Stimulated activated CD4-positive, alpha-beta T cell treated with anti-CD3 and anti-CD28 coated beads, Interleukin-12 subunit alpha, Interleukin-12 subunit beta, amount 100 ng/mL, for 4 hours (primary cell): ENCODE results near the gene RNF141.

Experiments used
- DNase-seq: peaks from one replicate; pipeline ENCODE4 v3.0.0-alpha.2; 2020

The RNF141 gene

GRCh38 chr11:10519630-10520029 is 21.4 kb downstream of the RNF141 start:
- no peak for DNase-seq

DNA sequence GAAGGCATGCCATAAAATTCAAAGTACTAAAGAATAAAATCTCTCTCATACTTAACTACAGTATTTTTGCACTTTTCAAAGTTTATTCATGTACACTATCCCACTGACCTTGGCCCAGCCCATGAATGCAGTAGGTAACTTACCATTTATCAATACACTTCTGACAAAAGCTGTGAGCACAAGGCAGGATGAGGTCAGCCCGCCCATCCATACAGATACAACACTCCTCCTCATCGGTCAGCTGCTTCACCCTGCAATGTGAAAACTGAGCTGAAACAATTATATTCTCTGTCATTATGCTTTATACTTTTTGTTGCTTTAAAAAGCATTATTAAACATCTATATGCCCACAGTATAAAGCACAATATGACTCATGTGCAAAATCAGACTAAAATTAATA is 22.1 kb downstream of the RNF141 start:
- DNase-seq, result no peak

GRCh38 chr11:10518123-10518522 is 22.9 kb downstream of the RNF141 start:
- no peak for DNase-seq

DNA sequence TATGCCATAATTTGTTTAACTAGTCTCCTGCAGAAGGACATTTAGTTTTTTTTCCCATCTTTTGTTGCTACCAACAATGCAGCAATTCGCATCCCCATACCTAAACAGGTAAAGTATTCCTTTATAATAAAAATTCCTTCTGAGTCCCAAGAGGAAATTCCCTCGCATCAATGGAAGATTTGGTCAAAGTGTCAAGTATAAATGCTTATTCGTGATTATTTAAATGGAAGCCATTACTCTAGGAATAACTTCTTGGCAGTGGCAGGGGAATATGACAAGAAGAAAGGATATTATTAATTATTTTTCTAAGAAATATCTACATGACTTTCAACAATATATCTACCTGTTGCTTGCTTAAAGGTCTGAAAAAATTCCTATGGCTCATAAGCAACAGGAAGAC is 25.6 kb downstream of the RNF141 start:
- DNase-seq, result no peak

DNA sequence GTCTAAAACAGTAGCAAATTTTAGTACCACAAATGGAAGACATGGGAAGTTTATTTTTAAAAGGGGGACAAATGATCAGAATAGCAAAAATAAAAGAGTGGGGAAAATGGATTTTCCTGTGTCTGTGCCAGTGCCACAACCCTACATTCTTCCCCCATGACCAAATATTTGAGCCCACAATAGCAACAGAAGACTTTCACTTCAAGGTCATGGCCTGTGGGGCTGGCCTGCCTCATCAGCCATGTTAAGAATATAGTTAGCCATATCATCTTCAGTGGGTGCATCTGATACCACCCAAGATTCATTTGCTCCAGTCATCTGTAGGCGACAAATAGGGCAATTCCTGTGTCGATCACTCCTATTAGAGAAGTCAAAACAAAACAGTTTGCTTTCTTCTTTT is 26.3 kb downstream of the RNF141 start:
- no peak for DNase-seq

- DNase-seq, result no peak
Measured at GRCh38 chr11:10514202-10514601, 26.8 kb downstream of the RNF141 start.

- no peak for DNase-seq
Measured at GRCh38 chr11:10511181-10511621, 29.8 kb downstream of the RNF141 start.

GRCh38 chr11:10506008-10506370 is 35.0 kb downstream of the RNF141 start:
- DNase-seq, result no peak

DNA sequence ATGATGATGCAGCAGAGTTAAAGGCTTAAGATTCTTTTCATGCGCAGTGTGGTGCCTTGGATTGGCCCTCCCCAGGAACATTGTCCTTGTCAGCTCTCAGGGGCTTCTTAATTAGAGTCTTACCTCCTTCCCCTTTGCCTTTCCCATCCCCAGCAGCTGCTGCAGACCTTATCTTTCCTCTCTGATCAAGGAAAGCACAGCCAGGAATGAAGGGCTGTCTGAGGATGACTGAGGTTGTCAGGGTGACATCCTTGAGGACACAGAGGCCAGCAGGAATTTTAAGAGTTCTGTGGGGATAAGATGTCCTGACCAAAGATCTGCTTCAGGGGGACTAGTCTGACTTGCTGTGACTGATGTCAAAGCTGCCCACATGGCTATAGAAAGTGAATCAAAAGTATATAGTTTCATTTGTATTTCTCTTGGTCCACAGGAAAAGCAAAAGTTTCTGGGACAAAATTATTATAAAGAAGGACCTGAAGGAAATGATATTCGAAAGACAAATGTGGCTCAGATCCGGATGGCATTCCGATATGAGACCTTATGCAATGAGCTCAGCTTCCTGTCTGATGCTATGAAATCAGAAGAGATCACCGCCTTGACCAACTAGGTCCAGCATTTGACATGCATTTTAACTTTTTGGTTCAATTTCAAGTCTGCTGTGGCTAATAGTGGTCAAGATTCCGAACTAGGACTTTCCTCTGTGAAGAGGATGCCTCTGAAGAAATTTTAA is 35.5 kb downstream of the RNF141 start:
- no peak for DNase-seq

GRCh38 chr11:10504490-10504889 is 36.5 kb downstream of the RNF141 start:
- DNase-seq, result no peak

DNA sequence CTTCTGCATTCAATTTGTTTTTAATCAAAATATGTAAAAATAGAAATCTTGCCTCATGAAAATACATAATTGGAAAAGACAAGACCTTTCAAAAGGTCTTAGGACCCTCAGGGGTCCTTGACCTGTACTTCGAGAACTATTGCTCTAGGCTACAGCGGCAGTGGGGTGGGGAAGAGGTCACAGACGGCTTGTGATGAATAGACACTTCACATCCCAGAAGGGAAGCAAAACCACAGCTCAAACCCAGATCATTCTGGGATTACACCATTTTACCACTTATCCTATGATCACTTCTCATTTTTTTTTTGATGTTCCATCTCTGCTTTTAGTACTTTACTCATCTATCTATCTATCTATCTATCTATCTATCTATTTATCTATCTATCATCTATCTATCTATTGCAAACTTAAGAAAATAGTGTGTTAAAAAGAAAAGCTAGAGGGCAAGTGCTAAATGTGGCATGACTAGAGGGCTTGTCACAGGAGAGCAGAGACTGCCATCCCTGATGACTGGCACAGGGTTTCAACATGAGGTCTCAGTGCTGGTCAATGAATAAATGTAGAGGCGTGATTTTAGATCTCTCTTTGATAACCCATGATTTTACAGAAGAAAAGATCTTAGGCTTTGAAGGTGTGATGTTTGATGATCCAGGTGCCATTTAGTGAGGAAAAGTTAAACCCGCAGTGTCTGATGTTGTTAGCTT is 37.1 kb downstream of the RNF141 start:
- no peak for DNase-seq

GRCh38 chr11:10503221-10503620 is 37.8 kb downstream of the RNF141 start:
- no peak for DNase-seq

DNA sequence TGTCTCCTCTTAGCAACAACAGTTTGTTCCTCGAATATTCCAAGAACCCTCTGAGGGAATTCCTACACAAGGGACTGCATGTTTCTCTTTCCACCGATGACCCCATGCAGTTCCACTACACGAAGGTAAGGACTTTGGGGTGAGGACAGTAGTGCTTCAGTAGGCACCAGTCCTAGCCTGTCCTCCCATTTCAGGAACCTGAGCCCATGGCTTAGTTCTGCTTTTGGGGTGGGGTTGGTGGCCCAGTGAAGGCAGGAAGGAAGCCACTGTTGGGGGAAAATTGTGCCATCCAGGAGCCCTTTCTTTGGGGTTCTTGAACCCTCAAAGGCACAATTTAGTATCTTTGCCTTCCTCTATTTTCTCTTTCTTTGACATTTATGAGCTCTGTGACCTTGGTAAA is 38.2 kb downstream of the RNF141 start:
- DNase-seq, result no peak

DNA sequence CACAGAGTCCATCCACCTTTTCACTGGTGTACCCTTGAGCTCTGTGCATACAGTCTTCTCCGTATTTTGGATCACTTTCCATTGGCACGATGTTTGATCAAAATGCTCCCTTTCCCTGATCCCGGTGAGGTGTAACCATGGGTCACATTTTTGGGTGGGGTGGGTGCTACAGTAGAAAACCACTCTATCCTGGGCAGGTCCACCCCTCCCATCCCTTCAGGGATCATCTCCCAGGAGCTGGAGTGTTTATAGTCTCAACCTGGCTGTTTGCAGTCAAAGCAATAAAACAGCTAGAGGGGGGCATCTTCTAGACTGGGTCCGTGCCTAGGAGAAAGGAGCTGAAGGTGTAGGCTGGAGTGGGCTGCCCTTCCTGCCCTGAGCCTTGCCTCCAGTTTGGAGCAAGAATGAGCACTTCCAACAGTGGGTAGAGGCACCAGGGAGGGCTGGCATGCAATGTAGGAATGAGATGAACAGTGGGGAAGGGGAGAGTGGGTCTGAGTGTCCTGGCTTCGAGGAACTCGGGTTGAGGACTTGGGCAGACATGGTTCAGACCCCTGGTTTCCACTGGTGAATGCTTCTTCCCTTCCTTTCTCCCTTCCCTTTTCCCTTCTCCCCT is 38.8 kb downstream of the RNF141 start:
- DNase-seq, result no peak

GRCh38 chr11:10500757-10501684 is 40.0 kb downstream of the RNF141 start:
- no peak for DNase-seq

DNA sequence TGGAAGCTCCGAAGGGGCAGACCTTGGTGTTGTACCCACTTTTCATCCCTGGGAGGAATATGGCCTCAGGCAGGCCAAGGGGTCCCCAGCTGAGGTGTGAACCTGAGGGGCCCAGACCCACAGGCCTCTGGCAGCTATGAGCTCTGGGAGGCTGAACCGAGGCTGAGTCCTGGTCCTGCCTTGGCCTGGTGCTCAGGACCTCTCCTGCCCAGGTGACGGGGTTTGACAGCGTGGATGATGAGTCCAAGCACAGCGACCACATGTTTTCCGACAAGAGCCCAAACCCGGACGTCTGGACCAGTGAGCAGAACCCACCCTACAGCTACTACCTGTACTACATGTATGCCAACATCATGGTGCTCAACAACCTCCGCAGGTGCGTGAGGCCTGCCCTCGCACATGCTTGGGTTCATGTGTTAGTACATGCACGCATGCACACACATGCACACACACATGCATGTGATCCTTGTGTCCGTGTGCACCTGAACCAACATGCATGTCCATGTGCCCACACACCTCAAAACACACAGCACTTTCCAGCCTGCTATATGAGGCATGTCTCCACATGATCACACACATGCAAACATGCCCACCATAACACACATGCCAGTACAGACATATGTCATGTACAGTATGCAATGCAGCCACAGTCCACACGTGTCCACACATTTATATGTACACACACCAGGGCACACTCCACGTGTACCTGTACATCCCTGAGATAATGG is 40.9 kb downstream of the RNF141 start:
- DNase-seq, result no peak

GRCh38 chr11:10499452-10499851 is 41.5 kb downstream of the RNF141 start:
- no peak for DNase-seq

GRCh38 chr11:10498426-10499250 is 42.3 kb downstream of the RNF141 start:
- DNase-seq, result no peak

DNA sequence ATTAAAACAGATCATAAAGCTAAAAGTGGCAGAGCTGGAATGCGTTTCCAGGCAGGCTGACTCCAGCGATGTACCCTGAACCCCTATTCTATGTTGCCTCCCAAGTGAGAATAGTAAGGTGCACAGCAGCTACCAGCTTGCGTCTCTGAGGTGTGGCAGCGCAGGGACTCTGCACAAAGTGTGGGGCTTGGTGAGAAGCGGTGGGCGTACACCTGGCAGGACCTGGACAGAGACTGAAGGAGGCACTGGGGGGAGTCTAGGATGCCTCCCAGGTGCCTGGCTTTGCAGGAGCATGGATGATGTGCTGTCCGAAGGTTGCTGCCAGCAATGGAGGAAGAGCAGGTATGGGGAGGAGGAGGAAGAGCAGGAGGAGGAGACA is 43.0 kb downstream of the RNF141 start:
- no peak for DNase-seq

DNA sequence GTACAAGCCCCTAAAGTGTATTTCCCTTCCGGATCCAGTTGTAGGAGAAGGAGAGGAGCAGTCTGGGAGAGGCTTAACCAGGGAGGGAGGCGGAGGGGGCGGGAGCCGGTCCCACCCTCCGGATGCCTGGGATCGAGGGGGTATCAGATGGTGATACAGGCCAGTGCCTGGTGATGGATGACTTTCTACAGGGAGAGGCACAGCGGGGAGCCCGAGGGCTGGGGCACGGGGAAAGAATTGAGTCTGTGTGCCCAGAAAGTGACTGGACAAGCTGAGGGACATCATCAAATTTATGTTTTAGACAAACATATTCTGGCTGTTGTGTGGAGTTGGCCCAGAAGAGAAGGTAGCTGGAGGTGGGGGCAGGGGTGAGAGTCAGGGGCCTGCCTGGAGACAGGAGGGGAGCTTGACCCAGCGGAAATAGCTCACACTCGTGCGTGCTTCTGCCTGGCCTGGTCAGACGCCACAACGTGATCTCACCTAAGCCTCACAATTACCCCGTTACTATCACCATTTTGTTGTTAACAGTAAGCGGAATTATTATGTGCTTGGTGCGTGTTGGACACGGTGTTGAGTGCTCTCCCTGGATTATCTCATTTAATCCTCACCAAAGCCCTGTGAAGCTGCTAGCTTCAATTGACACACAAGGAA is 43.5 kb downstream of the RNF141 start:
- no peak for DNase-seq
